GM21723 (cell line): Measurements from ENCODE around the gene DNAJC9.

ENCODE experiments used
- ATAC-seq: cut with Tn5 transposase; IDR thresholded peaks from one replicate; pipeline ENCODE4 v1.9.1; 2021; ENCODE audit warnings: mild to moderate bottlenecking, moderate library complexity; ENCODE audit not compliant: unreplicated experiment

Gene DNAJC9

GRCh38 chr10:73239908-73240307 is 7.1 kb downstream of the DNAJC9 start:
- no peak for ATAC-seq

- ATAC-seq: no peak
Observed at GRCh38 chr10:73238990-73239566, 8.0 kb downstream of the DNAJC9 start.

GRCh38 chr10:73234695-73235094 is 12.4 kb downstream of the DNAJC9 start:
- no peak for ATAC-seq

GRCh38 chr10:73233883-73234282 is 13.2 kb downstream of the DNAJC9 start:
- ATAC-seq: no peak

GRCh38 chr10:73232887-73233286 is 14.2 kb downstream of the DNAJC9 start:
- ATAC-seq: no peak

- ATAC-seq: no peak
Observed at GRCh38 chr10:73229567-73229966, 17.5 kb downstream of the DNAJC9 start.

- no peak for ATAC-seq
Observed at GRCh38 chr10:73228247-73228646, 18.8 kb downstream of the DNAJC9 start.

GRCh38 chr10:73226663-73227062 is 20.4 kb downstream of the DNAJC9 start:
- ATAC-seq: no peak

GRCh38 chr10:73225518-73225917 is 21.5 kb downstream of the DNAJC9 start:
- ATAC-seq: no peak

GRCh38 chr10:73220989-73221388 is 26.1 kb downstream of the DNAJC9 start:
- no peak for ATAC-seq

GRCh38 chr10:73219384-73219783 is 27.7 kb downstream of the DNAJC9 start:
- no peak for ATAC-seq

GRCh38 chr10:73218431-73219191 is 28.4 kb downstream of the DNAJC9 start:
- no peak for ATAC-seq

GRCh38 chr10:73217628-73218027 is 29.4 kb downstream of the DNAJC9 start:
- ATAC-seq: no peak

- no peak for ATAC-seq
Observed at GRCh38 chr10:73215749-73216148, 31.3 kb downstream of the DNAJC9 start.

- ATAC-seq: no peak
Observed at GRCh38 chr10:73211106-73211811, 35.8 kb downstream of the DNAJC9 start.

- ATAC-seq: no peak
Observed at GRCh38 chr10:73210395-73211105, 36.5 kb downstream of the DNAJC9 start.

- ATAC-seq: no peak
Observed at GRCh38 chr10:73209705-73210104, 37.4 kb downstream of the DNAJC9 start.

- no peak for ATAC-seq
Observed at GRCh38 chr10:73207883-73208282, 39.2 kb downstream of the DNAJC9 start.

- ATAC-seq: no peak
Observed at GRCh38 chr10:73206385-73206784, 40.7 kb downstream of the DNAJC9 start.

- no peak for ATAC-seq
Observed at GRCh38 chr10:73205890-73206289, 41.2 kb downstream of the DNAJC9 start.

- no peak for ATAC-seq
Observed at GRCh38 chr10:73205081-73205480, 42.0 kb downstream of the DNAJC9 start.
